Right lobe of liver (tissue), 4 donors: ENCODE data around the gene ZNF804A.

ENCODE experiments used
- POLR2A ChIP-seq: fragments of 450-650 bp; IDR thresholded peaks from one replicate; pipeline ENCODE4 v1.6.1; 2017; ENCODE audit warnings: antibody characterized with exemption, mild to moderate bottlenecking
- TF ChIP-seq, protein P1 (sequence below), 4 donors: fragments of 200-600 bp in 3 of 4; fragments of 450-650 bp in 1 of 4; IDR thresholded peaks; one replicate each; pipeline versions ENCODE4 v1.5.1 to v1.8.0; 2016 to 2022; ENCODE audit warnings: antibody characterized with exemption in 4 of 4, mild to moderate bottlenecking in 2 of 4
- donor health status: DM: no; HTN: no; CAD: no.
- donor health status: DM: no; HTN: no; CAD: no.
- donor health status: DM: no; HTN: yes; CAD: no.

- TF ChIP-seq, protein P1, sequence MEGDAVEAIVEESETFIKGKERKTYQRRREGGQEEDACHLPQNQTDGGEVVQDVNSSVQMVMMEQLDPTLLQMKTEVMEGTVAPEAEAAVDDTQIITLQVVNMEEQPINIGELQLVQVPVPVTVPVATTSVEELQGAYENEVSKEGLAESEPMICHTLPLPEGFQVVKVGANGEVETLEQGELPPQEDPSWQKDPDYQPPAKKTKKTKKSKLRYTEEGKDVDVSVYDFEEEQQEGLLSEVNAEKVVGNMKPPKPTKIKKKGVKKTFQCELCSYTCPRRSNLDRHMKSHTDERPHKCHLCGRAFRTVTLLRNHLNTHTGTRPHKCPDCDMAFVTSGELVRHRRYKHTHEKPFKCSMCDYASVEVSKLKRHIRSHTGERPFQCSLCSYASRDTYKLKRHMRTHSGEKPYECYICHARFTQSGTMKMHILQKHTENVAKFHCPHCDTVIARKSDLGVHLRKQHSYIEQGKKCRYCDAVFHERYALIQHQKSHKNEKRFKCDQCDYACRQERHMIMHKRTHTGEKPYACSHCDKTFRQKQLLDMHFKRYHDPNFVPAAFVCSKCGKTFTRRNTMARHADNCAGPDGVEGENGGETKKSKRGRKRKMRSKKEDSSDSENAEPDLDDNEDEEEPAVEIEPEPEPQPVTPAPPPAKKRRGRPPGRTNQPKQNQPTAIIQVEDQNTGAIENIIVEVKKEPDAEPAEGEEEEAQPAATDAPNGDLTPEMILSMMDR (IDR thresholded peaks at IDR 0.05), result no peak
- TF ChIP-seq POLR2A, result no peak
Observed at GRCh38 chr2:184849516-184849915, 251.2 kb downstream of the ZNF804A start.
